HepG2 (cell line): ENCODE measurements around the gene LRP5. TPM values are rescaled to one million over a fixed set of nuclear protein-coding genes. Genes with fewer than 3 reads are reported as not detected.

Experiments
- ATAC-seq: fragments of 200-7000 bp; cut with Tn5 transposase; 3 replicates; pipeline ENCODE4 v1.9.1; 2020; ENCODE audit warnings: mild to moderate bottlenecking, moderate library complexity
- BruUV-seq: library from RNA; stranded (reverse); fragments of 400-500 nt; replicated peaks from 2 replicates; lab custom pipeline; 2021; lab: Mats Ljungman, UMichigan
- CTCF ChIA-PET: fragments of 300-600 bp; formaldehyde crosslinking; extraction: SDS; loops from one replicate; lab custom pipeline; 2021; ENCODE audit warnings: low total read pairs, inconsistent platforms, low intra/inter-chr PET ratio; lab: Yijun Ruan, JAX
- POLR2A ChIA-PET: fragments of 350-600 bp; sonication (Branson Sonifier 250); formaldehyde crosslinking; loops from one replicate; lab custom pipeline; 2020; ENCODE audit warnings: antibody characterized with exemption, inconsistent platforms; lab: Yijun Ruan, JAX
- DNase-seq: peaks from one replicate; pipeline ENCODE4 v3.0.0-alpha.2; 2015; ENCODE audit warnings: low spot score
- FAIRE-seq: peaks from 3 replicates; lab custom pipeline; 2011; peaks lifted over from hg19 to GRCh38; lab: Jason Lieb, UNC
- H2AFZ ChIP-seq: one replicate; pipeline ENCODE4 v1.6.1; 2011; ENCODE audit warnings: low read length, inconsistent platforms
- H3K27ac ChIP-seq: fragments of 300-600 bp; 3 replicates; pipeline ENCODE4 v1.8.0; 2011; ENCODE audit warnings: mixed run types, mild to moderate bottlenecking, mixed read lengths, low read length, inconsistent platforms; ENCODE audit not compliant: insufficient read depth; ENCODE audit errors: extremely low read length
- H3K27me3 ChIP-seq, 2 experiments: fragments of 200-600 bp in 1 of 2; 2 replicates in 1 of 2; 3 replicates in 1 of 2; pipeline versions ENCODE4 v1.6.0 to v1.8.0; 2011; ENCODE audit warnings: low read length in 2 of 2, mild to moderate bottlenecking in 2 of 2, moderate library complexity in 2 of 2, inconsistent platforms in 1 of 2; ENCODE audit not compliant: insufficient read depth in 2 of 2, control insufficient read depth in 1 of 2
- H3K36me3 ChIP-seq, 2 experiments: fragments of 200-600 bp in 1 of 2; replicated peaks in 1 of 2; 2 replicates in 1 of 2; 3 replicates in 1 of 2; pipeline versions ENCODE4 v1.5.1 to v1.8.0; 2011; ENCODE audit warnings: low read length in 2 of 2, inconsistent platforms in 1 of 2; ENCODE audit not compliant: insufficient read depth in 2 of 2, control insufficient read depth in 1 of 2
- H3K4me1 ChIP-seq: 2 replicates; pipeline ENCODE4 v1.5.1; 2012; ENCODE audit warnings: low read length, inconsistent platforms; ENCODE audit not compliant: insufficient read depth
- H3K4me2 ChIP-seq: 2 replicates; pipeline ENCODE4 v1.6.0; 2011; ENCODE audit warnings: low read depth, low read length, inconsistent platforms
- H3K4me3 ChIP-seq, 3 experiments: fragments of 200-600 bp in 1 of 3; sonication (generic), shearing (Covaris generic) in 1 of 3; replicated peaks in 1 of 3; 2 replicates each; pipeline ENCODE4 v1.5.1; 2011 to 2016; ENCODE audit warnings: low read length in 3 of 3, inconsistent platforms in 2 of 3, low read depth in 2 of 3, mild to moderate bottlenecking in 2 of 3, control low read depth in 1 of 3, mixed read lengths in 1 of 3; ENCODE audit not compliant: insufficient read depth in 1 of 3
- H3K79me2 ChIP-seq: one replicate; pipeline ENCODE4 v1.6.1; 2011; ENCODE audit warnings: low read length, inconsistent platforms; ENCODE audit not compliant: insufficient read depth
- H3K9ac ChIP-seq: 2 replicates; pipeline ENCODE4 v1.6.0; 2011; ENCODE audit warnings: mild to moderate bottlenecking, low read depth, low read length, inconsistent platforms; ENCODE audit not compliant: insufficient read depth
- H3K9me3 ChIP-seq: 2 replicates; pipeline ENCODE4 v1.5.1; 2012; ENCODE audit warnings: mild to moderate bottlenecking, low read length
- H4K20me1 ChIP-seq: 2 replicates; pipeline ENCODE4 v1.6.0; 2011; ENCODE audit warnings: inconsistent platforms, mild to moderate bottlenecking, low read length, moderate library complexity; ENCODE audit not compliant: insufficient read depth
- EP300 ChIP-seq, 3 experiments: sonication (generic) in 1 of 3; formaldehyde crosslinking in 1 of 3; IDR thresholded peaks; 2 replicates each; pipeline versions ENCODE4 v1.5.1 to v1.6.1; 2011 to 2020; ENCODE audit warnings: low read depth in 2 of 3, low read length in 2 of 3, borderline replicate concordance in 1 of 3, improper control_type of control experiment in 1 of 3, mild to moderate bottlenecking in 1 of 3, missing genetic modification reagents in 1 of 3, moderate library complexity in 1 of 3
- FOXJ3 ChIP-seq: sonication (generic); formaldehyde crosslinking; IDR thresholded peaks from 2 replicates; pipeline ENCODE4 v1.4.0; 2020; ENCODE audit warnings: missing genetic modification reagents, mild to moderate bottlenecking, borderline replicate concordance
- HNRNPL ChIP-seq: fragments of 200-400 bp; formaldehyde crosslinking; IDR thresholded peaks from 2 replicates; pipeline ENCODE4 v1.6.1; 2017; ENCODE audit warnings: mild to moderate bottlenecking, low read depth, low read length
- KLF11 ChIP-seq: IDR thresholded peaks from 2 replicates; pipeline ENCODE4 v1.6.1; 2016; ENCODE audit warnings: missing compliant biosample characterization
- MEIS1 ChIP-seq: sonication (generic); formaldehyde crosslinking; IDR thresholded peaks from 2 replicates; pipeline ENCODE4 v1.9.0; 2021; ENCODE audit warnings: mild to moderate bottlenecking, missing genetic modification reagents, moderate library complexity, borderline replicate concordance
- MTA3 ChIP-seq: sonication (generic); formaldehyde crosslinking; IDR thresholded peaks from 2 replicates; pipeline ENCODE4 v1.4.0; 2020; ENCODE audit warnings: missing genetic modification reagents
- NFATC3 ChIP-seq: sonication (generic); formaldehyde crosslinking; IDR thresholded peaks from 2 replicates; pipeline ENCODE4 v1.5.1; 2020; ENCODE audit warnings: mild to moderate bottlenecking, missing genetic modification reagents
- POLR2AphosphoS5 ChIP-seq: IDR thresholded peaks from 2 replicates; pipeline ENCODE4 v1.6.1; 2012; ENCODE audit warnings: low read depth, low read length
- RFXAP ChIP-seq: sonication (generic); formaldehyde crosslinking; IDR thresholded peaks from 2 replicates; pipeline ENCODE4 v1.4.0; 2020; ENCODE audit warnings: missing genetic modification reagents, borderline replicate concordance
- SMYD3 ChIP-seq: sonication (generic); formaldehyde crosslinking; IDR thresholded peaks from 2 replicates; pipeline ENCODE4 v1.8.1; 2023; ENCODE audit warnings: mild to moderate bottlenecking, missing genetic modification reagents
- SRSF1 ChIP-seq: fragments of 200-400 bp; formaldehyde crosslinking; optimal IDR thresholded peaks from 2 replicates; pipeline ENCODE3; 2017; ENCODE audit warnings: mild to moderate bottlenecking, low read depth, low read length, moderate library complexity
- THAP11 ChIP-seq: IDR thresholded peaks from 2 replicates; pipeline ENCODE4 v1.6.1; 2016; ENCODE audit warnings: missing biosample characterization, missing genetic modification reagents
- ZFYVE20 ChIP-seq: sonication (generic); formaldehyde crosslinking; IDR thresholded peaks from 2 replicates; pipeline ENCODE4 v1.8.0; 2023; ENCODE audit warnings: low read depth, mild to moderate bottlenecking, moderate library complexity, missing genetic modification reagents, borderline replicate concordance
- ZNF33B ChIP-seq: sonication (generic); formaldehyde crosslinking; IDR thresholded peaks from 2 replicates; pipeline ENCODE4 v1.5.1; 2020; ENCODE audit warnings: mild to moderate bottlenecking, missing genetic modification reagents
- ZNF44 ChIP-seq: sonication (generic); formaldehyde crosslinking; IDR thresholded peaks from 2 replicates; pipeline ENCODE4 v1.5.1; 2020; ENCODE audit warnings: mild to moderate bottlenecking, missing genetic modification reagents
- ZNF605 ChIP-seq: sonication (generic); formaldehyde crosslinking; IDR thresholded peaks from 2 replicates; pipeline ENCODE4 v1.8.0; 2022; ENCODE audit warnings: mild to moderate bottlenecking, missing genetic modification reagents
- ZNF766 ChIP-seq: sonication (generic); formaldehyde crosslinking; IDR thresholded peaks from 2 replicates; pipeline ENCODE4 v1.5.0; 2020; ENCODE audit warnings: missing genetic modification reagents, borderline replicate concordance
- WGBS: methylation state at CpG from one replicate; pipeline ENCODE4 v1.1.6; 2017; ENCODE audit warnings: low lambda C conversion rate; 5-methylcytosine and 5-hydroxymethylcytosine counted together
- in situ Hi-C: cut with HindIII; loops from 2 replicates; pipeline ENCODE4 v1.10.0; 2017; ENCODE audit warnings: low pct_unique_long_range_greater_than_20kb; ENCODE audit not compliant: extremely low pct_ligation_motif_present
- intact Hi-C: fragments of 100-400 bp; cut with micrococcal nuclease; formaldehyde crosslinking; loops from one replicate; pipeline ENCODE4 v1.10.0; 2022; ENCODE audit not compliant: unreplicated experiment
- polyA plus RNA-seq, 8 experiments: library from polyadenylated mRNA; depleted of rRNA in 3 of 8; stranded (reverse) in 7 of 8; unstranded in 1 of 8; fragments of >200 nt; fragmentation: Illumina TruSeq in 4 of 8; extraction: Trizol in 4 of 8; gene quantifications; 2 replicates each; pipeline versions ENCODE4 v1.2.1 to v1.2.3, GENCODE V29; 2011 to 2016; ENCODE audit warnings: low read depth in 4 of 8, missing spikeins in 1 of 8, mixed read lengths in 1 of 8; ENCODE audit not compliant: insufficient read depth in 1 of 8
- total RNA-seq, 5 experiments: library from RNA; depleted of rRNA; stranded (reverse); fragments of >200 nt; fragmentation: Illumina TruSeq; extraction: Trizol; gene quantifications; 2 replicates each; pipeline ENCODE4 v1.2.3, GENCODE V29; 2016; ENCODE audit warnings: low read depth in 1 of 5
- TF ChIP-seq, protein P1 (sequence below): sonication (generic); formaldehyde crosslinking; conservative IDR thresholded peaks from 2 replicates; pipeline ENCODE4 v1.4.0; 2020; ENCODE audit warnings: missing genetic modification reagents
- TF ChIP-seq, protein P2 (sequence below): IDR thresholded peaks from 2 replicates; pipeline ENCODE4 v1.6.1; 2018; ENCODE audit warnings: missing genetic modification reagents
- TF ChIP-seq, protein P3 (sequence below): sonication (generic); formaldehyde crosslinking; IDR thresholded peaks from 2 replicates; pipeline ENCODE4 v1.4.0; 2020; ENCODE audit warnings: missing genetic modification reagents

LRP5 gene
- total and polyA plus RNA-seq, 2 of the 13 experiments (the other 11 are each of a cell fraction or from before 2014, with no cell fraction given) = 40.4 to 64.0 TPM

DNA sequence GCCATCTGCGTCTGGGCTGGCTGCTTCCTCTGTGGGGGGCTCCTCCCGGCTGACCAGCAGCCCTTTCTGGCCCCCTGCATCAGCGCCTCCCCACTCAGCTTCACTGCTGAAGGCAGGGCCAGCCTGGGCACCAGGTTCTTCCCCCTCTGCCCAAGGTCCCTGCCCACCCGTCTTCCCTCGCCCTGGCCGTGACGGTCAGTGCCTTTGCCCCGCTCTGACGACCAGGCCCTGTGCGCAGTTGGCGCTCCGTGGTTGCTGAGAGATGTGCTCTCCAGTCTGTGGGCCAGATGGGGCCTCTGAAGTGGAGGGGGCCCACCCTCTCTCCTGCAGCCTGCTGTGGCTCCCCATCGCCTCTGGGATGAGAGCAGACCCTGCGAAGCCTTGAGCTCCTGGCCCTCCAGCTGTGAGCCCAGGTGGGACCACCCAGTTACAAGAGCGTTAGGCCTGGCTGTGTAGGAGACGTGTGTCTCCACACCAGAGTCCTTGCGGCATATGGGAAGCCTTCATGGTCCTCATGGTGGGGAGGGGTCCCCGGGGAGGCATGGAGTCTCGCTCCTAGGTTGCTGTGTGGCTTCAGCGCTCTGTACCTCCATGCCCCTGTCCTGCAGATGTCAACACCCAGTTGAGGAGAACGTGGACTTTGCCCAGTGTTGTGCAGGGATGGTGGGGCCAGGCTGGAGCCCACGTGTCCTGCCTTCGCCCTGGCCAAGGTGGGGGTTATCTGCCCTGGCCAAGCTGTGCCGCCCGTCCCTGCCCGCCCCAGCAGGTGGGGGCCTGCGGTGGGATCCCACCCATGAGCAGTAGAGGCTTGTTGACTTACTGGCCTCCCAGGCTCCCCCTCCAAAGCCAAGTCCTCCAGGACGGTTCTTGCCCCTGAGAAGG lies 14.2 kb downstream of the LRP5 start:
- peaks cover 33% of the 10 kb centered on the region for H4K20me1 ChIP-seq
- intact Hi-C loops = no loop called here
- H3K27me3 ChIP-seq = no peaks in the 10 kb centered on the region
- H2AFZ ChIP-seq = no peak overlapping the region
- ChIA-PET POLR2A (interaction anchor here (1.2 to 8.9 kb wide), 5 partner anchors 9 to 55 kb away, joined by 3 to 106 read pairs (median 20); partner anchors contain the start of gene C11orf24), CTCF (no interaction called here)
- DNase-seq (peak; percentile 69), ATAC-seq (peak; percentile 47), FAIRE-seq (peak; percentile 64)
- H3K4me2 ChIP-seq = peak overlapping the region; percentile 46
- H3K4me3 ChIP-seq = peak overlapping the region in 1 of 3 experiments; percentile 0; a peak in 1 of 6 replicates
- no peaks in the 10 kb centered on the region for H3K9me3 ChIP-seq
- H3K36me3 ChIP-seq = peaks cover 5 to 14% of the 10 kb centered on the region in 2 experiments; a peak in 3 of 5 replicates
- peak overlapping the region; percentile 82 for H3K27ac ChIP-seq
- WGBS = 63% methylated on average over 15 of the region's 28 CpGs
- H3K4me1 ChIP-seq = peaks cover 99% of the 10 kb centered on the region
- in situ Hi-C loops = no loop called here
- peak overlapping the region; percentile 17 for H3K9ac ChIP-seq
- BruUV-seq = no TSS peak
- H3K79me2 ChIP-seq = peaks cover 99% of the 10 kb centered on the region
- TF ChIP-seq SRSF1 (no peak), NFATC3 (no peak), ZNF605 (peak; percentile 9; the same call in 1 of the 2 replicates), ZNF44 (no peak), FOXJ3 (CRISPR knock-in tag) (0 out of 2 replicates have a peak, but pooled peaks have one; percentile 20), HNRNPL (peak; percentile 97), SMYD3 (CRISPR knock-in tag) (no peak), EP300 (IDR thresholded peaks at IDR 0.05; ENCODE audit: low read depth in 2 of 2, low read length in 2 of 2) (peak in 1 of 2 experiments; percentile 72; a peak in 2 of 4 replicates), EP300 (CRISPR knock-in tag; IDR thresholded peaks at IDR 0.05; ENCODE audit: borderline replicate concordance) (peak; percentile 60; the same call in 1 of the 2 replicates), THAP11 (CRISPR knock-in tag) (0 out of 2 replicates have a peak, but pooled peaks have one; percentile 17), KLF11 (no peak), MEIS1 (CRISPR knock-in tag) (no peak), ZNF33B (CRISPR knock-in tag) (no peak), ZFYVE20 (no peak), MTA3 (CRISPR knock-in tag) (no peak), POLR2AphosphoS5 (no peak), RFXAP (CRISPR knock-in tag) (peak; percentile 34; the same call in 1 of the 2 replicates), ZNF766 (CRISPR knock-in tag) (0 out of 2 replicates have a peak, but pooled peaks have one; percentile 32)
- TF ChIP-seq, protein P1, sequence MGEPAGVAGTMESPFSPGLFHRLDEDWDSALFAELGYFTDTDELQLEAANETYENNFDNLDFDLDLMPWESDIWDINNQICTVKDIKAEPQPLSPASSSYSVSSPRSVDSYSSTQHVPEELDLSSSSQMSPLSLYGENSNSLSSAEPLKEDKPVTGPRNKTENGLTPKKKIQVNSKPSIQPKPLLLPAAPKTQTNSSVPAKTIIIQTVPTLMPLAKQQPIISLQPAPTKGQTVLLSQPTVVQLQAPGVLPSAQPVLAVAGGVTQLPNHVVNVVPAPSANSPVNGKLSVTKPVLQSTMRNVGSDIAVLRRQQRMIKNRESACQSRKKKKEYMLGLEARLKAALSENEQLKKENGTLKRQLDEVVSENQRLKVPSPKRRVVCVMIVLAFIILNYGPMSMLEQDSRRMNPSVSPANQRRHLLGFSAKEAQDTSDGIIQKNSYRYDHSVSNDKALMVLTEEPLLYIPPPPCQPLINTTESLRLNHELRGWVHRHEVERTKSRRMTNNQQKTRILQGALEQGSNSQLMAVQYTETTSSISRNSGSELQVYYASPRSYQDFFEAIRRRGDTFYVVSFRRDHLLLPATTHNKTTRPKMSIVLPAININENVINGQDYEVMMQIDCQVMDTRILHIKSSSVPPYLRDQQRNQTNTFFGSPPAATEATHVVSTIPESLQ (CRISPR knock-in tag) = no peak
- TF ChIP-seq, protein P2, sequence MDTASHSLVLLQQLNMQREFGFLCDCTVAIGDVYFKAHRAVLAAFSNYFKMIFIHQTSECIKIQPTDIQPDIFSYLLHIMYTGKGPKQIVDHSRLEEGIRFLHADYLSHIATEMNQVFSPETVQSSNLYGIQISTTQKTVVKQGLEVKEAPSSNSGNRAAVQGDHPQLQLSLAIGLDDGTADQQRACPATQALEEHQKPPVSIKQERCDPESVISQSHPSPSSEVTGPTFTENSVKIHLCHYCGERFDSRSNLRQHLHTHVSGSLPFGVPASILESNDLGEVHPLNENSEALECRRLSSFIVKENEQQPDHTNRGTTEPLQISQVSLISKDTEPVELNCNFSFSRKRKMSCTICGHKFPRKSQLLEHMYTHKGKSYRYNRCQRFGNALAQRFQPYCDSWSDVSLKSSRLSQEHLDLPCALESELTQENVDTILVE (CRISPR knock-in tag) = no peak
- TF ChIP-seq, protein P3, sequence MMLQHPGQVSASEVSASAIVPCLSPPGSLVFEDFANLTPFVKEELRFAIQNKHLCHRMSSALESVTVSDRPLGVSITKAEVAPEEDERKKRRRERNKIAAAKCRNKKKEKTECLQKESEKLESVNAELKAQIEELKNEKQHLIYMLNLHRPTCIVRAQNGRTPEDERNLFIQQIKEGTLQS (CRISPR knock-in tag) = no peak
